Measurements from ENCODE around the gene MAP2K3. TPM values are rescaled to one million over a fixed set of nuclear protein-coding genes. Genes with fewer than 3 reads are reported as not detected.

MAP2K3 gene
- total and polyA plus RNA-seq, 4 donors = 36.4 to 111 (median 76.7) TPM

GRCh38 chr17:21353326-21354010 is 69.0 kb downstream of the MAP2K3 start:
- 59 to 67% methylated on average over 13 of the region's 13 CpGs for WGBS, 2 donors
- TF ChIP-seq CTCF (IDR thresholded peaks at IDR 0.05; ENCODE audit: control extremely low read depth, extremely low read depth) = no peak
- H3K9me3 ChIP-seq (ENCODE audit: control insufficient read depth in 4 of 4, insufficient read depth in 3 of 4, low read length in 3 of 4) = no peaks in the 10 kb centered on the region
- ATAC-seq (ENCODE audit: insufficient read depth, low FRiP score) (no peak), DNase-seq (no peak)
- H3K9ac ChIP-seq (ENCODE audit: insufficient read depth in 1 of 2, low read length in 2 of 2) = no peak overlapping the region
- H3K4me1 ChIP-seq (ENCODE audit: control insufficient read depth in 5 of 5, insufficient read depth in 5 of 5, low read length in 5 of 5) = peaks cover 0 to 4% (median 0%) of the 10 kb centered on the region in 5 donors
- H3K4me3 ChIP-seq = no peak overlapping the region
- no peak overlapping the region for H3K27ac ChIP-seq (ENCODE audit: low read depth in 1 of 2, low read length in 1 of 2)
- no peaks in the 10 kb centered on the region for H3K36me3 ChIP-seq (ENCODE audit: control insufficient read depth in 4 of 4, insufficient read depth in 4 of 4, low read length in 4 of 4)
- no peaks in the 10 kb centered on the region for H3K27me3 ChIP-seq (ENCODE audit: control insufficient read depth in 3 of 3, insufficient read depth in 3 of 3, low read length in 2 of 3)

GRCh38 chr17:21354796-21355385 is 70.4 kb downstream of the MAP2K3 start:
- no peak for ATAC-seq (ENCODE audit: insufficient read depth, low FRiP score)
- 90 to 97% methylated on average over 13 of the region's 13 CpGs for WGBS, 2 donors

GRCh38 chr17:21355586-21355985 is 71.1 kb downstream of the MAP2K3 start:
- H3K27me3 ChIP-seq (ENCODE audit: control insufficient read depth in 3 of 3, insufficient read depth in 3 of 3, low read length in 2 of 3) = no peaks in the 10 kb centered on the region
- WGBS, 2 donors = 87 to 88% methylated on average over 12 of the region's 12 CpGs
- no peaks in the 10 kb centered on the region for H3K9me3 ChIP-seq (ENCODE audit: control insufficient read depth in 4 of 4, insufficient read depth in 3 of 4, low read length in 3 of 4)
- DNase-seq = no peak
- H3K9ac ChIP-seq (ENCODE audit: insufficient read depth in 1 of 2, low read length in 2 of 2) = no peak overlapping the region
- H3K4me1 ChIP-seq (ENCODE audit: control insufficient read depth in 5 of 5, insufficient read depth in 5 of 5, low read length in 5 of 5) = peaks cover 0 to 7% (median 0%) of the 10 kb centered on the region in 5 donors
- H3K36me3 ChIP-seq (ENCODE audit: control insufficient read depth in 4 of 4, insufficient read depth in 4 of 4, low read length in 4 of 4) = no peaks in the 10 kb centered on the region
- H3K27ac ChIP-seq (ENCODE audit: low read depth in 1 of 2, low read length in 1 of 2) = no peak overlapping the region
- ATAC-seq (ENCODE audit: insufficient read depth, low FRiP score) = no peak
- no peak for TF ChIP-seq CTCF (IDR thresholded peaks at IDR 0.05; ENCODE audit: control extremely low read depth, extremely low read depth)
- no peak overlapping the region for H3K4me3 ChIP-seq

More at GRCh38 chr17:21354796-21355385, 70.4 kb downstream of the MAP2K3 start:
- Histone ChIP-seq H3K4me1 (ENCODE audit: control insufficient read depth in 5 of 5, insufficient read depth in 5 of 5, low read length in 5 of 5) (peaks cover 0 to 7% (median 0%) of the 10 kb centered on the region in 5 donors), H3K9me3 (ENCODE audit: control insufficient read depth in 4 of 4, insufficient read depth in 3 of 4, low read length in 3 of 4) (no peaks in the 10 kb centered on the region), H3K9ac (ENCODE audit: insufficient read depth in 1 of 2, low read length in 2 of 2) (no peak overlapping the region), H3K27ac (ENCODE audit: low read depth in 1 of 2, low read length in 1 of 2) (no peak overlapping the region), H3K36me3 (ENCODE audit: control insufficient read depth in 4 of 4, insufficient read depth in 4 of 4, low read length in 4 of 4) (no peaks in the 10 kb centered on the region), H3K27me3 (ENCODE audit: control insufficient read depth in 3 of 3, insufficient read depth in 3 of 3, low read length in 2 of 3) (no peaks in the 10 kb centered on the region), H3K4me3 (no peak overlapping the region)
- no peak for DNase-seq
- TF ChIP-seq CTCF (IDR thresholded peaks at IDR 0.05; ENCODE audit: control extremely low read depth, extremely low read depth) = no peak
